Measurements from ENCODE around the gene VIM. TPM values are rescaled to one million over a fixed set of nuclear protein-coding genes. Genes with fewer than 3 reads are reported as not detected.

Gene VIM
- total RNA-seq, 6 experiments from 2014 or later, result 39.3 to 160 (median 97.4) TPM

DNA sequence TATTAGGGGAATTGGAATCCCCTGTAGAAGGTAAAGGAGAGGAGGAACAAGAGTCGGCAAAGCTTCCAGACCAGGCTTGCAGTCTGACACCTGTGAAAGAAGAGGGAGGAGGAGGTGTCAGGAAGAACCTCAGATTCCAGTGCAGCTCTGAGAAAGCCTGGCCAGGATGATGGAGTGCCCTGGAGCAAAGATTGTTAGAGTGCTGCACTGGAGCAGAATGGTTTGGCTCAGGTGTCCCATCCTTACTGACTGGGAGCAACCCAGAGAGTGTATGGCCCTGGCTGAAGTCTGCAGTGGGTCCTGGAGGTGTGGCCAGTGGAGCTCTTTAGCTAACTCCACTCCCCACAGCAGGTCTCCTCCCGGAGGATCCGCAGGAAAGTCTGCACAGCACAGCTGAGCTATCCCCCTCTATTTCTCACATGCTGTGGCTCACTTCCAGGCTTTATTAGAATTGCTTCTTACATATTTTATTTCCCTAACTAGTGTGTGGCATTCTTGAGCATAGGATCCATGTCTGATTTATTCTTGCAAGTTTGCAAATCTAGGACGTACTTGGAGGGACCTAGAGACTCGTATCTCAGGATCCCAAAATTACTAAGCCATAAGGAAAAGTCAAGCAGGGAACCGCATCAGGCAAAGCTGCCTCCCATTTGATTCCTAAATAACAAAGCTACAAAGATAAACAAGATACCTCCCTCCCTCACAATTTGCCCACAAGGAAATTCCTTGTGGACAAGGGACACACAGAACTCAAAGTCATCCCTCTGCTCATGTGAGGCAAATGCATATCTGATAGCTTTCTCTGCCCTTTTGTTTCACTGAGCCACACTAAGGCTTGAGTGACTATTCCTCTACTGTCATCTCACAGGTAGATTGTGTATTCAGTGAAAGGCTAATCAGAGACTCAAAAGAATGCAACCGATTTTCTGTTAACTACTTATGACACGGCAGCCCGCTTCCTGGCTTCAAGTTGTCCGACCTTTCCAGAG, 58.8 kb downstream of the VIM start:
- Histone ChIP-seq H3K36me3 (no peaks in the 10 kb centered on the region), H3K9me3 (no peaks in the 10 kb centered on the region), H3K27ac (no peak overlapping the region), H3K27me3 (no peaks in the 10 kb centered on the region), H3K4me3 (no peak overlapping the region), H3K4me1 (no peaks in the 10 kb centered on the region)
- ATAC-seq (no peak), DNase-seq (no peak)
- 44% methylated on average over 8 of the region's 10 CpGs for WGBS (ENCODE audit: insufficient coverage, low coverage, low lambda C conversion rate, missing lambda C conversion rate)
- intact Hi-C loops (cut with DNase I), result no loop called here
- TF ChIP-seq, protein P1, sequence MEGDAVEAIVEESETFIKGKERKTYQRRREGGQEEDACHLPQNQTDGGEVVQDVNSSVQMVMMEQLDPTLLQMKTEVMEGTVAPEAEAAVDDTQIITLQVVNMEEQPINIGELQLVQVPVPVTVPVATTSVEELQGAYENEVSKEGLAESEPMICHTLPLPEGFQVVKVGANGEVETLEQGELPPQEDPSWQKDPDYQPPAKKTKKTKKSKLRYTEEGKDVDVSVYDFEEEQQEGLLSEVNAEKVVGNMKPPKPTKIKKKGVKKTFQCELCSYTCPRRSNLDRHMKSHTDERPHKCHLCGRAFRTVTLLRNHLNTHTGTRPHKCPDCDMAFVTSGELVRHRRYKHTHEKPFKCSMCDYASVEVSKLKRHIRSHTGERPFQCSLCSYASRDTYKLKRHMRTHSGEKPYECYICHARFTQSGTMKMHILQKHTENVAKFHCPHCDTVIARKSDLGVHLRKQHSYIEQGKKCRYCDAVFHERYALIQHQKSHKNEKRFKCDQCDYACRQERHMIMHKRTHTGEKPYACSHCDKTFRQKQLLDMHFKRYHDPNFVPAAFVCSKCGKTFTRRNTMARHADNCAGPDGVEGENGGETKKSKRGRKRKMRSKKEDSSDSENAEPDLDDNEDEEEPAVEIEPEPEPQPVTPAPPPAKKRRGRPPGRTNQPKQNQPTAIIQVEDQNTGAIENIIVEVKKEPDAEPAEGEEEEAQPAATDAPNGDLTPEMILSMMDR (IDR thresholded peaks at IDR 0.05), result no peak
- no peak for TF ChIP-seq POLR2A (IDR thresholded peaks at IDR 0.05)

Other genes with a start within 250 kb of the VIM start
- gene CUBN, start 98.4 kb upstream of the VIM start, total RNA-seq, result under 1 TPM; 0.07 to 0.74 (median 0.27) TPM
- 1 to 10 TPM in 5 of 6 experiments, under 1 TPM in 1; 0.79 to 2.9 (median 1.6) TPM for gene TRDMT1, start 26.6 kb upstream of the VIM start, total RNA-seq
- 1 to 10 TPM in 4 of 6 experiments, under 1 TPM in 2; 0.39 to 2.2 (median 1.4) TPM for gene ST8SIA6, start 226.4 kb downstream of the VIM start, total RNA-seq

Data from right lobe of liver (tissue), 6 donors.